Uterus (tissue), 2 donors: ENCODE measurements around the gene QSOX2.

Experiments used
- CTCF ChIP-seq, 4 experiments: fragments of 200-600 bp in 2 of 4; fragments of 450-650 bp in 2 of 4; sonication (generic) in 2 of 4; IDR thresholded peaks; one replicate each; pipeline ENCODE4 v1.5.1; 2016 to 2019; ENCODE audit warnings: antibody characterized with exemption in 4 of 4, mild to moderate bottlenecking in 2 of 4, moderate library complexity in 1 of 4
- POLR2A ChIP-seq, 2 donors: fragments of 450-650 bp; IDR thresholded peaks; one replicate each; pipeline ENCODE4 v1.6.1; 2016; ENCODE audit warnings: antibody characterized with exemption in 2 of 2, mild to moderate bottlenecking in 1 of 2, moderate library complexity in 1 of 2

GRCh38 chr9:136222906-136223285, 22.7 kb downstream of the QSOX2 start:
- no peak for TF ChIP-seq CTCF (IDR thresholded peaks at IDR 0.05)
- TF ChIP-seq POLR2A (IDR thresholded peaks at IDR 0.05), result no peak
